ENCODE results near the gene DENND6B. TPM values are rescaled to one million over a fixed set of nuclear protein-coding genes. Genes with fewer than 3 reads are reported as not detected.
A peak's percentile ranks its signal among the peaks of the same experiment; 100 is the strongest.

DENND6B gene
- total RNA-seq, 2 donors from 2014 or later: 0.85 to 1.0 TPM

DNA sequence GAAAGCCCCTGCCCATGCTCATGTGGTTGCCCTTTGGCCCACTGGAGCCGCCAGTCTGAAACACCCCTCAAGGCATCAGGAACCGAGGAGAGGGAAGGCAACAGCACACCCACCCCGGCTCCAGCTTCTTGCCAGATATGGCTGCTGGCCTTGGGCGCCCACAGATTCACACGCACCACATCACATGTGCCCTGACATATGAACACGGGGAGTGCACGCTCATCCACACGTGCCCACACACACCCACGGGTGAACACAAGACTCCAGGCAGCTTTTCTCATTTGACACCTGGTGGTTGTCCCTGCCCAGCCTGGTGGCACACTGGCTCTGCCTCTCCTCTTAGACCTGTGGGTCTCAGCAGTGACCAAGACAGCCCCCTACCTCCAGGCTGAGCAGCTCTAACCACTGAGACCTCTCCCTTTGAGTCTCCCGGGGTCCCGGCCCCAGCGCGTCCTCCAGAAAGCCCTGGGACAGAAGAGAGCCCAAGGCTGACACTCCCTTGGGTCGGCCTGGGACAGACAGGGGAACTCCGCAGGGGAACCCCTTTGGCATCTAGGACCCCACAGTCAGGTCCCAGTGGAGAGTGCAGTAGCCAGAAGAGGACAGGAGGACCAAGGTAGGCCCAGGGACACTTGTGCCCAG, 62.6 kb downstream of the DENND6B start:
- no peaks in the 10 kb centered on the region for H3K36me3 ChIP-seq
- H3K9me3 ChIP-seq: no peaks in the 10 kb centered on the region
- peaks cover 0 to 55% of the 10 kb centered on the region in 2 donors for H3K4me1 ChIP-seq
- TF ChIP-seq CTCF (IDR thresholded peaks at IDR 0.05): no peak
- DNase-seq (ENCODE audit: low spot score): no peak
- H3K4me3 ChIP-seq: no peak overlapping the region
- no peaks in the 10 kb centered on the region for H3K27me3 ChIP-seq
- H3K27ac ChIP-seq: no peak overlapping the region

DNA sequence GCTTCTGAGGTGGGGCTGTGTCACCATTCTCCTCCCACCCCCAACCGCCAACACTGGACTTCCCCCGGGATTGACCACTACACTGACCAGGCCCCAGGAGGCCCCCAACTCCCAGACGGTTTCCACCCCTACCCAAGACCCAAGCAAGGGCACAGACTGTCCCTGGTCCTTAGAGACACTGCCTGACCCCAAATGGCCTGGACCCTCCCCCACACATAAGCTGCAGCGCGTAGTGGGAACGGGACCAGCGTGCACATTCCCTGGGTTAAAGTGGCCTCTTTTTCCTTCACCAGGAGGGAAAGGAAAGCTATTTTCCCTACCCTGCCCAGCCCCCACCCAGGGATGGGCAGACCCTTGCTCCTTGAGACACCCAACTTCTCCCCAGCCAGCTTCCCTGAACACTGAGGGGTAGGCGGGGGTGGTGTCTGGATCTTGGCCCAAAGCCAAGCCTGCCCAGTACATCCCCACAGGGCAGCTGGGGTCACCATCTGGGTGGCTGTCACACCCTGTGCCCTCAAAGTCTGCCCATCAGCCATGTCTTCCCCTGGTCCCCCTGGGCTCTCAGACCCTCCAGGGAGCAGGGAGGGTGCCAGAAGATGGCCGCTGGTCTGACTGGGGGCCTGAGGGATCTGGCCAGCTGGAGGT, 63.7 kb downstream of the DENND6B start:
- Histone ChIP-seq H3K9me3 (no peaks in the 10 kb centered on the region), H3K27ac (no peak overlapping the region), H3K4me1 (peaks cover 0 to 55% of the 10 kb centered on the region in 2 donors), H3K27me3 (no peaks in the 10 kb centered on the region), H3K36me3 (no peaks in the 10 kb centered on the region), H3K4me3 (no peak overlapping the region)
- DNase-seq (ENCODE audit: low spot score): no peak
- TF ChIP-seq CTCF (IDR thresholded peaks at IDR 0.05): no peak

- H3K27ac ChIP-seq: no peak overlapping the region
- H3K36me3 ChIP-seq: no peaks in the 10 kb centered on the region
- H3K4me3 ChIP-seq: no peak overlapping the region
- H3K9me3 ChIP-seq: no peaks in the 10 kb centered on the region
- no peaks in the 10 kb centered on the region for H3K27me3 ChIP-seq
- H3K4me1 ChIP-seq: peaks cover 0 to 55% of the 10 kb centered on the region in 2 donors
- TF ChIP-seq CTCF (IDR thresholded peaks at IDR 0.05): no peak
- no peak for DNase-seq (ENCODE audit: low spot score)
Observed at GRCh38 chr22:50262460-50262911, 64.3 kb downstream of the DENND6B start.

DNA sequence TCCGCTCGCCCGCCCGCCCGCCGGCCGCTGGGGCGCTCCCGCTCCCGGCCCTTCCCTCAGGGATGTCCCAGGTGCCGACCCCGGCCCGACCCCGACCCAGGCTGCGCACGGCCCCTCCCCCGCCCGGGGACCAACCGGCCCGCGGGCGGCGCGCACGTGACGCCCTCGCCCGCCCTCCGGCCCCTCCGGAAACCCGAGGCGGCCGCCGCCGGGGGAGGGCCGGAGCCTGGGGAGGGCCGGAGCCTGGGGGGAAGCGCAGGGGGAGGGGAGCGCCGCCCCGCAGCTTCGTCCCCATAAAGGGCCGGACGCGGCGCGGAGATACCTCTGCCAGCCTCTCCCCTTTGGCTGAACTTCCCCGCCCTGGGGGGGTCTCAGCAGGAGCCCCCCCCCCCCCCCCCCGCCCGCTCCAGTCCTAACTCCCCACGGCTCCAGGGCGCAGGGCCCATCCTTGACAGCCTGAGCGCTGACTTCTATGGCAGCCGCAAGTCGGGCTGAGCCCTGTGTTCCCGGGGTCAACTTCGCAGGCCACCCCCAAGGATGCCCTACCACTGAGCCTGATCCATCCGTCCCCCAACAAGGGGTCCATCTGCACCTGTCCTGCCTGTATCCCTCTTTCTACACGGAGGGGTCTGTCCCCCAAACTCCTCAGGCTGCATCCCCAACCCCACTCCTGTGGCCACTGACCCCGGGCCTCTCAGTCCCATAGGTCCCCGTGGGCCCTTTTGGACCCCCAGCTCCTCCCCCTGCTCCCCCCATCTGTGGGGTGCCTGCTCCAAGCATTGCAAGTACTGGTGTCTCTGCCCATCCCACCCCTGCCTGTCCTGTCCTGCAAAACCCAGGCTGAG, 65.0 kb downstream of the DENND6B start, which contains the start of gene MAPK12:
Gene MAPK12 (minus strand): TSS at position 69 of the 845 bp plus-strand sequence. CDS start 174 bp downstream, outside the sequence.
- TF ChIP-seq CTCF (IDR thresholded peaks at IDR 0.05): no peak
- no peak for DNase-seq (ENCODE audit: low spot score)
- H3K27ac ChIP-seq: peak within 1 kb of the TSS; percentile 56 to 64

DNA sequence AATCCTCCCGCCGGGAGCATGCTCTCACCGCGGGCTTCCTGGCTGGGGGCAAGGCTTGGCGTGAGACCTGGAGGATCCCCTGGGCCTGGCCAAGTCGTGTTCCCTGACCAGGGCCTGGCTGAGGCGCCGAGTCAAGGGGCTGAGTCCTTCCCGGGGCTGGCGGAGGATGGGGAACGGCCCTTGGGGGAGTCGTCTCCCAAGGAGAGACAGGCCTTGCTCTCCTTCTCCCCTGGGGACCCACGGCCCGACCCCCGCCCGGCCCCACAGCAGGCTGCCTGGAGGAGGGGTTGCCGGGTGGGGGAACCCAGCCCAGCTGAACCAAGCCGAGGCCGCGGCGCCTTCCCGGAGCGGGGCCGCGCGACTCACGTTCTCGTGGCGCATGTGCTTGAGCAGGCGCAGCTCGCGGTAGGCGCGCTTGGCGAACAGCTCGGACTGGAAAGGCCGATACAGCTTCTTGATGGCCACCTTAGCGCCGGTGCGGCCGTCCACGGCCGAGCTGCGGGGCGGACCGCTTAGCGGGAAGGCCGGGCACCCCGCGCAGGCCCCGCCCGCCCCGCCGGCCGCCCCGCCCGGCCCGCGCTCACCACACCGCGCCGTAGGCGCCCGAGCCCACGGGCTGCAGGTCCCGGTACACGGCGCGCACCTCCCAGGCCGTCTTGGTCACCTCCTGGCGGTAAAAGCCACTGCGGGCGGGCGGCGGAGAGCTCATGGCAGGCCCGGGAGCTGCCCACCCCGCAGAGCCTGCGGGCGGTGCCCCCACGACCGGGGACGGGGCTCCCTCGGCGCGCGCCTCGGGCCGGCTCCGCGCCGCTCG, 65.8 kb downstream of the DENND6B start:
- TF ChIP-seq CTCF (IDR thresholded peaks at IDR 0.05): no peak
- no peaks in the 10 kb centered on the region for H3K27me3 ChIP-seq
- H3K4me3 ChIP-seq: peak overlapping the region; percentile 40 to 57
- peaks cover 0 to 52% of the 10 kb centered on the region in 2 donors for H3K4me1 ChIP-seq
- peak overlapping the region; percentile 56 to 64 for H3K27ac ChIP-seq
- no peak for DNase-seq (ENCODE audit: low spot score)
- H3K36me3 ChIP-seq: no peaks in the 10 kb centered on the region
- no peaks in the 10 kb centered on the region for H3K9me3 ChIP-seq

More for the DNA sequence above, 65.0 kb downstream of the DENND6B start, which contains the start of gene MAPK12:
- Histone ChIP-seq H3K27me3 (no peaks in the 10 kb centered on the region), H3K4me1 (peaks cover 0 to 54% of the 10 kb centered on the region in 2 donors), H3K9me3 (no peaks in the 10 kb centered on the region), H3K4me3 (peak within 1 kb of the TSS; percentile 40 to 57), H3K36me3 (no peaks in the 10 kb centered on the region)

Data from right atrium auricular region (tissue), 2 donors.